GM06990 (cell line): ENCODE results near the gene STXBP6.

ENCODE experiments used
- DNase-seq: peaks from one replicate; pipeline ENCODE4 v3.0.0-alpha.2; 2011; ENCODE audit not compliant: insufficient read length; ENCODE audit errors: extremely low read depth
- H3K27me3 ChIP-seq: replicated peaks from 2 replicates; pipeline ENCODE4 v1.6.0; 2011; ENCODE audit warnings: low read length; ENCODE audit not compliant: control insufficient read depth, insufficient read depth
- H3K36me3 ChIP-seq: 2 replicates; pipeline ENCODE4 v1.5.1; 2011; ENCODE audit warnings: low read length; ENCODE audit not compliant: control insufficient read depth, insufficient read depth
- H3K4me3 ChIP-seq: replicated peaks from 2 replicates; pipeline ENCODE4 v1.5.1; 2011; ENCODE audit warnings: low read depth, mild to moderate bottlenecking, control low read depth, low read length
- TF ChIP-seq, protein P1 (sequence below): IDR thresholded peaks from 2 replicates; pipeline ENCODE4 v1.5.1; 2011; ENCODE audit warnings: low read length, control low read depth, mild to moderate bottlenecking, inconsistent platforms; ENCODE audit not compliant: insufficient read depth, poor library complexity, severe bottlenecking

STXBP6 gene

DNA sequence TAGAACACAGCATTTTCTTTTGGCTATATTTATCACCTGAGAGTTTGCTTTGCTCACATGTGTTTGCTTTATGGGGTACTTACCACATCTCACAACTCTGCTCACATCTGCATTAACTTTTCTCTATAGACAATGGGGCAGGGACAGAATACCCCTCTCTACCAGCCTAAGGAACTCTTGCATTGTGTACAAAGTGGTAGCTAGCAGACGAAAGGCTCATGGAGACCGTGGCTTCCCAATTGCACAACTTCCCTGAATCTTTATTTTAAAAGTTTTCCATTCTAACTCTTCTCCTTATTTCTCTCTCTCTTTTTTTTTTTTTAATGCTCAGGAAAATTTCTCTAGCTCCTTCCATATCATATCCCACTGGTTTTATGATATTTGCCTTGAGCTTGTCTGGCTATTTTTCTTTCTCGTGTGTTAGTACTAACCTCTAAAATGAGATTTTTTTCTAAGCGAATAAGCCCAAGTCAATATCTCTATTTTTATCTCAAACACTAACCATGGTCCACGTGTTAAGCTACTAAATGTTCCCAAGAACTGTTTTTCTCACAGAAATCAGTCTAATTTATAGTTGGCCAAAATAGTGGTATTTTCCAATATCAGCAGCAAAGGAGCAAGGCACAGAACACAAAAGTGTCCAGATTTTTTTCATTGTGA is 155.2 kb downstream of the STXBP6 start:
- Histone ChIP-seq H3K36me3 (no peaks in the 10 kb centered on the region), H3K4me3 (no peak overlapping the region), H3K27me3 (no peaks in the 10 kb centered on the region; the same call in 1 of the 2 replicates)
- DNase-seq, result no peak
- TF ChIP-seq, protein P1, sequence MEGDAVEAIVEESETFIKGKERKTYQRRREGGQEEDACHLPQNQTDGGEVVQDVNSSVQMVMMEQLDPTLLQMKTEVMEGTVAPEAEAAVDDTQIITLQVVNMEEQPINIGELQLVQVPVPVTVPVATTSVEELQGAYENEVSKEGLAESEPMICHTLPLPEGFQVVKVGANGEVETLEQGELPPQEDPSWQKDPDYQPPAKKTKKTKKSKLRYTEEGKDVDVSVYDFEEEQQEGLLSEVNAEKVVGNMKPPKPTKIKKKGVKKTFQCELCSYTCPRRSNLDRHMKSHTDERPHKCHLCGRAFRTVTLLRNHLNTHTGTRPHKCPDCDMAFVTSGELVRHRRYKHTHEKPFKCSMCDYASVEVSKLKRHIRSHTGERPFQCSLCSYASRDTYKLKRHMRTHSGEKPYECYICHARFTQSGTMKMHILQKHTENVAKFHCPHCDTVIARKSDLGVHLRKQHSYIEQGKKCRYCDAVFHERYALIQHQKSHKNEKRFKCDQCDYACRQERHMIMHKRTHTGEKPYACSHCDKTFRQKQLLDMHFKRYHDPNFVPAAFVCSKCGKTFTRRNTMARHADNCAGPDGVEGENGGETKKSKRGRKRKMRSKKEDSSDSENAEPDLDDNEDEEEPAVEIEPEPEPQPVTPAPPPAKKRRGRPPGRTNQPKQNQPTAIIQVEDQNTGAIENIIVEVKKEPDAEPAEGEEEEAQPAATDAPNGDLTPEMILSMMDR, result no peak

DNA sequence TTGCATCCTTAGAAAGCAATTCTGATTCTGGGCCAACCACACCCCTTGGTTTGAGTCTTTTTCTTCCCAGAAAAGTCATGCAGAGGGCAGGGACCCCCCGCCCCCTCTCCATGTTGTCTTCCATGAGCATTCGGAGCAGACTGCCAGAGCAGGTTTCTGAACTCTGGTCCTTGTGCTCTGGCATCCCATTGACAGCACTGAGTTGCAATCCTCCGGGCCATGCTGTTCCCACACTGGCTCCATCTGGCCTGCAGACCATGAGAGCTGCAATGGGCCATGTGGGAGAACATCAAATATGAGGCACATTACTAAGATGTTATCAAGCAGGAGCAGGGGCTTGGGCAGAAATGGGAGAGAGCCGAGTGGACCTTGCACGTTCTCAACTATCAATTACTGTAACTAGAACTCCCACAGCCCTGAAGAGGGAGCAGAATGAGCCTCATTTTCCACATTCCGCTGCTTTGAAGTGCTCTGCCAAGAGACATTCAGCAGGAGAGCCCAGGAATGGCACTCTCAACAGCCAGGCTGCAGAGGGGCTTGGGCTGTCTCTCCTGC is 157.4 kb downstream of the STXBP6 start:
- Histone ChIP-seq H3K36me3 (no peaks in the 10 kb centered on the region), H3K4me3 (no peak overlapping the region), H3K27me3 (no peaks in the 10 kb centered on the region; the same call in 1 of the 2 replicates)
- TF ChIP-seq, protein P1, result no peak
- DNase-seq, result no peak

DNA sequence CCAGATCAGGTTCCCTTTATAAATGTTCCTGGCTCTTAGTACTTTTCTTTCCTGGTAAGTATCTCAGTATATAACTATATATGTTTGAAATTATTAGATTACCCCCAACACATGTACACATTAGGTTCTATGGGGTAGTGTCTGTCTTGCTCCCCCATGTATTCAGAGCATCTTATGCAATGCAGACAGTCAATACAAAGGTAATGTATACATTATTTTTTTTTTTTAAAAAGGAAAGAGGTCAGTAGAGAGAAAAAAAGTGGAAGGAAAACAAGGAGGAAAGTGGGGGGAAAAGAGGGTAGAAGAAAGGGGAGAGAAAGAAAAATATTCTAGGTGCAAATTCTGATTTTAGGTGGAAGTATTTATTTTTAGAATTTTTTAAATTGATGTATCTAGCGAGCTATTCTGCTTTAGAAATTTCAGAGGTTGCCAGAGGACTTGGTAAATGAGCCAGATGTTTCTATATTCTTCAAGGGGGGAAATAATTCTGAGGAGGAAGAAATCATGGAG is 157.9 kb downstream of the STXBP6 start:
- Histone ChIP-seq H3K27me3 (no peaks in the 10 kb centered on the region; the same call in 1 of the 2 replicates), H3K4me3 (no peak overlapping the region), H3K36me3 (no peaks in the 10 kb centered on the region)
- TF ChIP-seq, protein P1, result no peak
- DNase-seq, result no peak

DNA sequence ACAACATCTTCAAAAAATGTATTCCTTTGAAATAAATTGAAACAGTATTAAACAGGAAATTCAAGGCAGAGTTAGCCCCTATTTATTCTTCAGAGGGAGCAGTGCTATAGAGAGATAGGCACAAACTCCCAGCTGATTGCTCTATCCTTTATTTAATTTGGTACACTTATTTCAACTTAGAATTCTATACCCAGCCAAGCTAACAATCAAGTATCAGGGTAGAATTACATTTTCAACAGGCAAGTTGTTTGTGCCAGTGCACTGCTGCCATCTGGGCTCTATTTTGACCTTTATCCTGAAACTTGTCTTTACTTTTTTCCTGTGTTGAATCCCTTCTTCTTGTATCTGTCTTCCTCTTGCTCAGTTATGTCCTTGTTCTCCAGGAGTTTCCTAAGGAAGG is 159.2 kb downstream of the STXBP6 start:
- H3K36me3 ChIP-seq, result no peaks in the 10 kb centered on the region
- H3K27me3 ChIP-seq, result no peaks in the 10 kb centered on the region; the same call in 1 of the 2 replicates
- TF ChIP-seq, protein P1, result no peak
- DNase-seq, result no peak
- no peak overlapping the region for H3K4me3 ChIP-seq

DNA sequence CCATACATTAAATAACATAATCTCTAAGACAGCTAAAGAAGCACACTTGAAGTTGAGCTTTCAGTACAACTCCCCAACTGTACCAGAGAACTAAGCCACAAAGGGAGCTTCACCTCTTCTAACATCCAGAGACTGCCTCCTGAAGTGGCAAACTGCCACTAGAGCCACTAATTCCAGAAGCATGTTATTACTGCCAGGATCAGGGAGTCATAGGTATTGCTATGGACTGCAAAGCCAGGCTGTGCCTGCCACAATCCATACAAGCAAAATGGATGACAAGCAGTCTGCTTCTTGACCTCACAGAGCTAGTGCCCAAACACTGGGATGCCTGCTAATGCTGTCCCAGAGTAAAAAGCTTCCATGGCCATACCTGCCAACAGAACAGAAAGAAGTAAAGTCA is 160.1 kb downstream of the STXBP6 start:
- no peak for DNase-seq
- Histone ChIP-seq H3K27me3 (no peaks in the 10 kb centered on the region; the same call in 1 of the 2 replicates), H3K36me3 (no peaks in the 10 kb centered on the region), H3K4me3 (no peak overlapping the region)
- TF ChIP-seq, protein P1, result no peak

DNA sequence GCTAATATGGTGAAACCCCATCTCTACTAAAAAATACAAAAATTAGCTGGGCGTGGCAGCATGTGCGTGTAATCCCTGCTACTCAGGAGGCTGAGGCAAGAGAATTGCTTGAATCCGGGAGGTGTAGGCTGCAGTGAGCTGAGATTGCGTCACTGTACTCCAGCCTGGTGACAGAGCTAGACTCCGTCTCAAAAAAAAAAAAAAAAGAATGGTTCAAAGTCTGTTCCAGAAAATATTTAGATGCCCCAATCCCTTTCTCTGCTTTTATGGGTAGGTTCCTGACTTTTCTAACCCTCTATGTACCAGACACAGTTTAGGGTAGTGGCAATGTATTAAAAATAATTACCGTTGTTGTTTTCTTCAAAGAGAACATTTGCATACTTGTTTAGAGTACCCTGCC is 161.4 kb downstream of the STXBP6 start:
- H3K27me3 ChIP-seq, result no peaks in the 10 kb centered on the region
- TF ChIP-seq, protein P1, result no peak
- no peak overlapping the region for H3K4me3 ChIP-seq
- no peak for DNase-seq
- H3K36me3 ChIP-seq, result no peaks in the 10 kb centered on the region
